Measurements from ENCODE around the gene TLR3.
"Not testable (repeated sequence)": the region's sequence is repeated elsewhere in the genome, so short reads cannot be mapped to it uniquely, and the experiment has no call there.

The TLR3 gene

DNA sequence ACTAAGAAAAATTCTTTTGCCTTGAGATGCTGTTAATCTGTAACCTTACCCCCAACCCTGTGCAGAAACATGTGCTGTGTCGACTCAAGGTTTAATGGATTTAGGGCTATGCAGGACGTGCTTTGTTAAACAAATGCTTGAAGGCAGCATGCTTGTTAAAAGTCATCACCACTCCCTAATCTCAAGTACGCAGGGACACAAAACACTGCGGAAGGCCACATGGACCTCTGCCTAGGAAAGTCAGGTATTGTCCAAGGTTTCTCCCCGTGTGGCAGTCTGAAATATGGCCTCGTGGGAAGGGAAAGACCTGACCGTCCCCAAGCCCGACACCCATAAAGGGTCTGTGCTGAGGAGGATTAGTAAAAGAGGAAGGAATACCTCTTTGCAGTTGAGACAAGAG lies 18.8 kb upstream of the TLR3 start:
- not testable (repeated sequence) for DNase-seq

DNA sequence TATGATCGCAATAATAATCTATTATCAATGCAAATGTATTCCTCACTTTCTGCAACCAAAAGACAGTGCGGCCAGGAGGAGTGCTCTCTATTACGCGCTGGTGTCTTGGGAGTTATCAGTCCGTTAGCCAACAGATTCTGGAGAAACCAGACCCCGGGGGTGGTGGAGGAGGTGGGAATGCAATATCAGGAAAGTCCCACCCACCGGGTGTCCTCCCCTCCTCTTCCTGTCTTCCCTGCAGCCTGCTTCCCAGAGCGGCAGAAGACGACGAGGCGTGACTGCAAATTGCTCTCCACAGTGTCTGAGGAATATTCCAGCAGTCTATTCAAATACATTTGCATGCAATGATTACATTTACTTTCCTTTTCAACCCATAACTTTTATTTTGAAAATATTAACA lies 17.9 kb upstream of the TLR3 start:
- no peak for DNase-seq

DNA sequence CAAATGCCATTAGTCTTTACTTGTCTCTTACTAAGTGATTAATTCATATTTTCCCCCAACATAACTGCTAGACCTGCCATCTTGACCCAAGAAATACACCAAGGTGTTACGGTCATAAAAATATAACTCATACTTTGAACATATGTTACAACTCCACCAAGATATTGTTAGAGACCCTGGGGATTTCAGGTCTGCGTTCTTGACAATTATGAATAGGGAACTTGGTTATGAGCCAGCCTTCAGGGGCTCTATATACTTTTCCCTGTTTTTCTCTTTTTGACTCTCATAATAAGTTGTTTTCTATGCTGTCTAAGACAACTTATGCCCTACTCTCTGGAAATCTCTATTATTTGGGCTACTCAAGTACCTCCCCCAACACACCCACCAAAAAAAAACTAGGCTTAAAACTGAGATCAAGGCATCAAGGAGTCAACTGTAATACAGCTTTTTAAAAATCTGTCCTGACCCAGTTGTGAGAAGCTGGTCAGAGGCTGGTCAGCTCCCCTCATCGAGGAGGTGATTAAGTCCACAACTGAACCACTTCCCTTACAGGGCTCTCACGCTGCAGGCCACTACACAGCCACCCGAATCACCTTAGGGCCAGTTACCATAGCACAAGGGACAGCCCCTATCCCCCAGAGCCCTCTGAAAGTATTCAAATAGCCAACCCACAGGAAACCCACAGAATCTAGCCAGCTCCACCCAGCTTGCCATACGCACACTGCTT lies 10.5 kb upstream of the TLR3 start:
- no peak for DNase-seq

DNA sequence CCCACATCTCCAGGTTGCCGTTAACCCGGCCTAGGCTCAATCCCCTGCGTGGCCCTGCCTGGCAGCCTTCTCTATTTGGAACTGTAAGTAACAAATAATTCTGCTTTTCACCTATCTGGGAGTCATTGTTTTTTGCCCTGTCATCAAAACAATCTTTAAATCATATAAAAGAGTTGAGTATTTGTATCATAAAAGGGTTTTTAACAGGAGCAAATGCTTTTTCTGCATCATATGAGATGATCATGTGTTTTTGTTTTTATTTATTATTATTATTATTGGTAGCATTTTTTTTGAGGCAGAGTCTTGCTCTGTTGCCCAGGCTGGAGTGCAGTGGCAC lies 10.0 kb upstream of the TLR3 start:
- no peak for DNase-seq

DNA sequence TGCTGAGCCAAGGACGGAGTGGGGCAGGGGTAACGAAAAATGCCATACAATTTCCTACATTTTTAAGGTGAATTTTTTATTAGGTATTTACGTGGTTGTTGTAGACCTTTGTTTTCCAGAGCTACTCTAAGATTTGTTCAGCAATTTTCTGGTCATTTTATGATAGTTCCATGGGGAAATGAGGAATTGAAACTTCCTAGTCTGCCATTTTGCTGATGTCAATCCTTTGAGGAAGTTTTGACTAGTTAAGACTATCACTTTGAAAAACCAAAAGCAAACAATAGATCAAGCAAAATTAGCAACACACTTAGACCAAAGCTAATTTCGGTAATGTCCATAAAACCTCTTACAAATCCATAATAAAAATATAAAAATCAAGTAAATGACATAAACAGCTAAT lies 7.0 kb upstream of the TLR3 start:
- no peak for DNase-seq

DNA sequence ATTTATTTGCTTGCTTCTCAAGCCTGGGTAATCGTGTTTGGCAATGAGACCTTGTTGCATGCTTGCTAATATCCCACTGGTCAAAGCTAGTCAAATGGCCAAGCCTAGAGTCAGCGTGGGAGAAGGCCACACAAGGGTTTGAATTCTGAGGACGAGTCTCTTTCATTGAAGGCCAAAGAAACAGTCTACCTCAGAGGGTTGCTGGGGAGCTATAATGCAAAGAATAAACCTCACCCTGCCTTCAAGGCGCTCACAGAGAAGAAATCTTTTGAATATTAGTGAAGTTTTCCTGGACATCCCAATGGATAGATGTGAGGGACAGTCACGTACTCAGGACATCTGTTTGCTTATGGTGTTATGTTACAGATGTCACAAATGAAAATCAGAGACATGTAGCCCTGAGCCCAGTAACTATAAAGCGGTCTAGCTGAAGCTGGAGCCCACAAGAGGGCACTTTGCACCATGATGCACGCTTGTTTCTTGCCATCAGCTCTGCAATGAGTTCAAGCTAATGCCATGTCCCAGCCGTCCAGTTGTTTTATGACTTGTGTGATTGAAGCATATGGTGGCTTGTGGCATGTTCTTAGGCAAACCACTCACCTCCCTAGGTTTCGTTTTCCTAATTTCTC lies 1.1 kb upstream of the TLR3 start:
- no peak for DNase-seq

DNA sequence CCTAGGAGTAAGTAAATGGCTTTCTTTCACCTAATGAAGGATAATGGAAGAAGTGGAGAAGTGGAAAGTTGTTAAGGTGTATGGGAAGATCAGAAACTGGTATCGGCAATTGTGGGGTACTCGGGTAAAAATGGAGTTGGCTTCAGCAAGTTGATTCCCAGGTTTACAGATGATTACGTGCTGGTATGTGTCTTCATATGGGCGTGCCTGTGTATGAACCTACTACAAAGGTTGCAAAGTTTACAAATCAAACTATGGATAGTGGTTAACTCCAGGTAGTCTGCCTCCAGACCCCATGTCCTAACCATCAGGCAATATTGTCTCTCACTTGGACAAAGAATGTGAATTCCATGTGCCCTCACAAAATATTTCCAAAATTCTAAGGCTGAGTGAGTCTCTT lies 773 bp downstream of the TLR3 start:
- DNase-seq: no peak

DNA sequence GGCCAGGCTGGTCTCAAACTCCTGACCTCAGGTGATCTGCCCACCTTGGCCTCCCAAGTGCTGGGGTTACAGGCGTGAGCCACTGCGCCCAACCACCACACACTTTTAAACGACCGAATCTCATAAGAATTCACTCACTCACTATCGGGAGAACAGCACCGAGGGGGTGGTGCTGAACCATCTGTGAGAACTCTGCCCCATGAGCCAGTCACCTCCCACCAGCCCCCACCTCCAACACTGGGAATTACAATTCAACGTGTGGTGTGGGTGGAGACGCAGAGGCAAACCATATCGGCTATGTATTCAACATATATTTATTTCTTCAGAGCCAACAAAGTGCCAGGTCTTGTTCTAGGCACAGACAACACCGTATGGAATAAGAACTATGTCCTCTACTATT lies 3.6 kb downstream of the TLR3 start:
- DNase-seq: no peak

DNA sequence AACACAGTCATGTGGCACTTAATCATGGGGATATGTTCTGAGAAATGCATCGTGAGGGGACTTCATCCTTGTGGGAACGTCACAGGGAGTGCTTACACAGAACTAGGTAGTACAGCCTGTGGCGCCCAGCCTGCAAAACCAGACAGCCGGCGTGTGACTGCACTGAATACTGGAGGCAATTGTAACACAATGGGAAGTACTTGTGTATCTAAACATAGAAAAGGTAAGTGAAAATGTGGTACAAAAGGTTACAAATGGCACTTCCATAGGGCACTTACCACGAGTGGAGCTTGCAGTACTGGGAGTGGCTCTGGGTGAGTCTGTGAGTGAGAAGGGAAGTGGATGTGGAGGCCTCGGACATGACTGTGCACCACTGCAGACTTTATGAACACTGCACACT lies 5.2 kb downstream of the TLR3 start:
- no peak for DNase-seq

DNA sequence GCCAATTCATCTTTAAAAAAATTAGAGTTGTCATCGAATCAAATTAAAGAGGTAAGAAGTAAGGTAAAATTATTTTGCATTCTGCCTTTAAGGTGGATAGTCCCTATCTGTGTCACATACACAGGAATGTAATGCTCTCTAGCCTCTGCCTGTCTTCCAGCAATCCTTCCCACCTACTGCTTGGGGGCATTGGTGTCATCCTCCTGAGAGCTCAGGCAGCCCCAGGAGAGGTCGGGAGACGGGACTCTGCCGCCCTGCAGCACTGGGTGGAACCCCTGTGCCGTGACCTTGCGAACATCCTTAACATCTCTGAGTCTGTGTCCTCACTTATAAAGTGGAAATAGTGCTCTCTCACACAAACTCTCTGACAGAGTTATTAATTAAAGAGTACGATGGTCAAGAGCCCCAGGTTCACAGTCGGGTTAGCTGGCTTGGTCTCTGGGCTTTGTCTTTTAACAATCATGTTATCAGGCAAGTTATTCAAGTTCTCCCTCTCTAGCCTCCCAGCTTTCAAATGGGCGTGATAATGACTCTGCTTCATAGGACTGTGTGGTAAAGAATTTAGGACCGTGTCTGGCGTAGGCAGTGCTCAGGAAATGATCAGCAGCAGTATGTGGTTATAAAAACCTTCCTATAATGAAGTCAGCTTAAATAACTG lies 10.2 kb downstream of the TLR3 start:
- no peak for DNase-seq

DNA sequence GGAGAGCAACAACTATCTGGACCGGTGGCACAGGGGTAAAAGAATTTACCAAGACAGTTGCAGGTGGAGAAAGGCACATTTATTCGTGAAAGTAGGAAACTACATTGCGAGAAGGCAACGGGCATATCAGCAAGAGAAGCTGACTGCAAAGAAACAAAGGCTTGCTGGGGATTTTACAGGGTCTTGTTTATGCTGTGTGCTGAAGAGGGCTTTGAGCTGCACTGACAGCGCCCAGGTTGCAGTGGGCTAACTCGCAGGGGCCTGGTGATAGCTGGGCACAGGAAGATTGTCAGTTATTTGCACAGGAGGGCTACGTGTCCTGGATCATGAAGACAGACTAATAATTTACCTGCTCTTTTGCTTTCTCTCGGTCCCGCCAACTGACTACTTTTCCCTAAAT lies 10.7 kb downstream of the TLR3 start:
- no peak for DNase-seq

DNA sequence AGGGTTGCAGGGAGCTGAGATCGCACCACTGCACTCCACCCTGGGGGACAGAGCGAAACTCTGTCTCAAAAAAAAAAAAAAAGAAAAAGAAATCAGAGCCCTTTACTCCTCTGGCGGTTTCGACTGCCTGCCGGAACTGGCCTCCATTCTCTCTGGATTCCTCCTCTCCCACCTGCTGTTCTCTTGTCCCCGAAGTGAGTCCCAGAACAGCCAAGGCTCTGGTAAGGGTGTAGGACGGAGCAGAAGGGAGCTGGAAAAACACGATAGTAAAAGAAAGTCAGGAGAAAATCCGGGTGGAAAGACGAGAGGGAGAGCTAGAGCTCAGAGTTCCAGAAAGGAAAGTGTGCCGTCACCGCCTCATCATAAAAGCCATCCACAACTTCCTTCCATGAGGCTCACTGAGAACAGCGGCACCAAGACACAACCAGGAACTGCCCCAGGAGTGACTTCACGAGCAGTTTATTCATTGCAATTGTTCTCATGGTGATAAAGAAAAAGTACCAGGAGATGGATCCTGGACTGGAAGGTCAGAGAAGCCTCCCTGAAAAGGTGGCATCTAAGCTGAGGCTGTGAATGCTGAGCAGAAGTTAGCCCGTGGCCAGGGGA lies 12.3 kb downstream of the TLR3 start:
- DNase-seq: no peak

DNA sequence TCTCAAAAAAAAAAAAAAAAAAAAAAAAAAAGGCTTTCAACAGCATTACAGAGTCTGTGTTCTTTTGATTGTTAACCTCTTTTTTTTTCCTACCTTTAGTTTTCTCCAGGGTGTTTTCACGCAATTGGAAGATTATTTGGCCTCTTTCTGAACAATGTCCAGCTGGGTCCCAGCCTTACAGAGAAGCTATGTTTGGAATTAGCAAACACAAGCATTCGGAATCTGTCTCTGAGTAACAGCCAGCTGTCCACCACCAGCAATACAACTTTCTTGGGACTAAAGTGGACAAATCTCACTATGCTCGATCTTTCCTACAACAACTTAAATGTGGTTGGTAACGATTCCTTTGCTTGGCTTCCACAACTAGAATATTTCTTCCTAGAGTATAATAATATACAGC lies 13.3 kb downstream of the TLR3 start:
- no peak for DNase-seq

DNA sequence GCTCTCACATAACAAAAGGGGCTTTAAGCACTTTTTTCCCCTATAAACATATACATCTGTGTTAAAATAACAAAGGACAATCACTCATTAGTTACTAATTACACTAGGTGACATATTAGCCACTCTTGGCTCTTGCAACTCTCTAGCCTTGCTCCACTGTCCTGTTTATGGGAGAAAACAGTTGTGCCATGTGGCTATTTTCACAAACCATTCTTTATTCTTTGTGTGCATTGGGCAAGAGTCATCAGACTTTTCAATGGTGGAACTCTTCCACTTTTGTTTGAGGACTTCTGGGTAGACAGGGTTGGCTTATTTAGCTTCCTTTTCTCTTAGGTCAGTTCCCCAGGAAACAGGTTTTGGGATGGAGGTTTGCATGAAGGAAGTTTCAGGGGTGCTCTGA lies 19.6 kb downstream of the TLR3 start:
- no peak for DNase-seq

DNA sequence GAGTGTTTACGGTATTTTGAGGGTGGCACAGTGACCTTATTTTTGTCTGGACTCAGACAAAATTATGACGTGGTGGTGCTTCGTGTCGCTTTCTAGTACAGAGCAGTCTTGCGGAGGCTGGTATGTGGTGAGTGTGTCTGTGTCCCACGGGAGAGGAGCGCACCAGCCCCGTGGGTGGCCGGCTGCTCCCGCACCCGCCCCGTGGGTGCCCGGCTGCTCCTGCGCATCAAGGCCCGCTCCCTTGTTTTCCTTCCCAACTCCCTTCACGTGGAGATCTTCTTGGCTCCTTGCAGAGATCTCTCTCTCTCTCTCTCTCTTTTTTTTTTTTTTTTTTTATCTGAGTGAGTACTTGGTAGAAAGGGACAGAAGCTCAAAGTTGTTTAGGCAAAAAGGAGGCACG lies 23.3 kb downstream of the TLR3 start:
- no peak for DNase-seq

DNA sequence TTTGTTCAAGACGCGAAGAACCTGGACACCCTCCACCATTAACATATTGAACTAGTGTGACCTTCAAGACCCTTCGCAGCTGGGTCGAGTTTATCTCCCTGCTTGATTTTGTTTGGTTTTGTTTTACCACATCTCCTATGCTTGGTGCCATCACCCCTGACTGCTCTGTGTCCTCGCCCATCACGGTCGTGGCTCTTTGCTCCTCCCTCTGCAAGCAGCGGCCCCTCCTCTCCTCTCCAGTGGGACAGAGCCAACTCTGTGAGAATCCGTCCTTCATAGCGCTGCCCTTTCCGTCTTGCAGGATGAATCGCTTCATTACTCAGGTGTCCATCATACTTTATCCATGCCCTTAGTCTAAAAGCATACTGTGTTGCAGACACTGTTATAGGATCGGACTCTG lies 26.4 kb downstream of the TLR3 start:
- DNase-seq: no peak

DNA sequence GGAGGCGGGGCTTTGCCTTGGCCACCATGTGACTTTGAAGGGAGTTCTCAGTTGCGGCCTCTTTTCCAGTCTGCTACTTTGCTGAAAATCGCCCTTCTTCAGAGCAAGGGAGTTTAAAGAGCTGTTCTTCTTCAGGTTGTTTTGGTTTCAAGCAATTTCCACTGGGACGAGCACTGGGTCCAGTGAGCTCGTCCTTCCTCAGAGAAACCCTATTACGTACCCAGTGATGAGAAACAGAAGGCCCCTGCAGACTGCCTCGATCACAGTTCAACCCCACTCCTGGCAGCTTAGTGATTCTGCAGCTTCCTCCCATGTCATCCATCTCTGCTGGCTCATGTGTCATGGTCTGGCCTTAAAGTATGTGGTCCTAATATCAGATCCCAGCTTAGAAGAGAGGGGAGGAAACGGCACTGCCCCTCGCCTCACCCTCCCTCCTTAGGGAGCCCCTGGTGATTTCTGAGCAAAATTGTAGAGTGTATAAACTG lies 27.8 kb downstream of the TLR3 start:
- DNase-seq: no peak

DNA sequence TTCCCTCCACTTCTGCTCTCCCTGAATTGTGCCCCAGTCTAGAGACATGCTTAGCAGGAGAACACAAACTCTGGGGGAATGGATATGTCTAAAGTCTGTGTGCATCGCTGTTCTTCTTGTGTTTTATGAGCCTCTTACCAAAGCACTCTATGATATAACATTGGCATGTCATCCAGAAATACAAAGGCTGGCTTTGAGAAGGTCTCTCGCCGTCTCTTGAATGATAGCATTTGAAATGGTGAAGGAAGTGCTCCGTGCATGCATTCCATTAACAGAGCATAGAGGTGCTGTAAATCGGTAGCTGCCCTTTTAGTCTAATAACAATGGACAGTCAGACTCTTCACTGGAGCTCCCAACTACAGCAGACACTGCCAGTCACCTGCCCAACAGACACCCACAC lies 28.4 kb downstream of the TLR3 start:
- no peak for DNase-seq

DNA sequence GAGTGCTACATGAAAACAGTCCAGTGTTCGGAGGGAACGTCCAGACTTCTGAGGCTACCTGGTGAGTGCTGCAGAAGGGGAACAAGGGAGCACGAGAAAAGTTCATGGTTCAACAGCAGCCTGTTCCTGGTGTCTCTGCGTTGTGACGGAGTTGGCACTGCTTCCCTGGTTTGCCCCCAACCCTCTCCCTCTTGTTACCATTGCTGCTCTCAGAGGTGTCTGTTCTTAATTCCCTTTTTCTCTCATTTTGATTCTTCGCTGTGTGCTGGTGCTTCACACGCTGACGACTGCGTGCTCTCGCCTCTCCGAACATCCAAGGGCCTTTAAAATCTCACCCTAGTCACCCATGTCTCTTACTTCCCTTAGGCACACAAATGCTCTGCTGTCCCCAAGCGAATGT lies 34.0 kb downstream of the TLR3 start:
- DNase-seq: no peak

DNA sequence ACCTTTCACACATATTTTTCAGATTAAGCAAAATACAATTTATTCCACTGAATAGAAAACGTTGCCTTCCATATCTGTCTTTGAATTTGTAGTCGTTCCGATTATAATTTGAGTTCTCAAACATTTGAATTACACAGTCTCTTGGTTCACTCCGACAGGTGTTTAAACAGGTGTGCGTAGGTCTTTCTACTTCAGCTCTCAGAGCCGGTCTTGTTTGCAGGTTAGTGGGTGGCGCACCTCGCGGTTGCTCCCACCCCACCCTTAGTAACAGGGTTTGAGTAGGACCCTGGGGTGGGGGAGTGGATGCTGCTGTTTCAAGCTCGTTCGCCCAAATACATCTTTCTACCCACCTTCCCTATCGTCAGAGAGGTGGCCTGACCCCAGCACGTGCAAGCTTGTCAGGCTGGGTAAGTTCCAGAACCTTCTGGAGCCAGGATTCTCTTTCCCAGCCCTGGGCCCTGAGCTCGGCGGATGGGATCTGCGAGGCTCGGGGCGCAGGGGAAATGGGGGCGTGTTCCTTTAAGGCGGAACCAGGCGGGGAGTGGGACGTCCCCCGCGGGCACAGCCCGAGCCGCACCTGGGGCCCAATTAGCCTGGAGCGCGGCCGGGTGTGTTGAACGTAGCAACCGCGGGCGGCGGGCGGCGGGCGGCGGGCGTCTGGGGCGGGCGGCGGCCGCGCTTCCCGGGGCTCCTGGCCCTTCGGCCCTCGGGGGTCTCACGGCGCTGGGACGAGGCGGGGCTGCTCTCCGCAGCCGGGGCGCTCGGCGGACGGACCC lies 35.3 kb downstream of the TLR3 start, which contains the start of gene FAM149A:
TSS of gene FAM149A (plus strand) at position 591 of the 776 bp plus-strand sequence.
- no peak for DNase-seq

DNA sequence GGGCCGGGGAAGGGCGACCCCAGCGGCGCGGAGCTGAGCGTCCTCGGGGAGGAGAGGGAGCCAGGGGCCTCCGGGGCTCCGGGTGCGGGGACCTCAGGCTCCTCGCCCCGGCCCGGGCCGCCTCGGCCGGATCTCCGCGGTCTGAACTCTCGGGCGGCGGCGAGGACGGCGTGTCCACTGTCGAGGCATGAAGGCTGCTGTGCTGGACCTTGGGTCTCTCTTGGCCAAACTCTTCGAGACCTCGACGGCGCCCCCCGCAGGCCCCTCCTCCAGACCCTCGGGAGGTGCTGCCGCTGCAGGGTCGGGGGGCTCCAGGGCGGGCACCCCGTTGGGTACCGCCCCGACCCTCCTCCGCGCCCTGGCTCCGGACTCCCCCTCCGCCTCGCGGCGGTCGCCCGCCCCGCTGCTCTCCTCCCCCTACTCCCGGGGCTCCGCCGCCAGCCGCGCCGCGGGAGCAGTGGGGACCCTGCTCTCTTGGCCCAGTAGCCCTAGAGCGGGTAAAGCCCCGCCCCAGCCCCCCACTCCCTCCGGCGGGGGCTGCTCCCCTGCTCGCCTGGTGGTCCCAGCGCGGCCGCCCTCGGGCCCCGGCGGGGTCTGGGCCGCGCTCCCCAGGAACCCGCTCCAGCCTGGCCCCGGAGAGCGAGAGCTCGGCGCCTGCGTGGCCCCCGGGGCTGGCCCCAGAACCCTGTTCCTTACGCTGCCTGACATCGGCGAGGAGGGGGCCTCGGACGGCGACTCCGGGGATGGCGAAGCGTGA lies 36.1 kb downstream of the TLR3 start:
- no peak for DNase-seq

DNA sequence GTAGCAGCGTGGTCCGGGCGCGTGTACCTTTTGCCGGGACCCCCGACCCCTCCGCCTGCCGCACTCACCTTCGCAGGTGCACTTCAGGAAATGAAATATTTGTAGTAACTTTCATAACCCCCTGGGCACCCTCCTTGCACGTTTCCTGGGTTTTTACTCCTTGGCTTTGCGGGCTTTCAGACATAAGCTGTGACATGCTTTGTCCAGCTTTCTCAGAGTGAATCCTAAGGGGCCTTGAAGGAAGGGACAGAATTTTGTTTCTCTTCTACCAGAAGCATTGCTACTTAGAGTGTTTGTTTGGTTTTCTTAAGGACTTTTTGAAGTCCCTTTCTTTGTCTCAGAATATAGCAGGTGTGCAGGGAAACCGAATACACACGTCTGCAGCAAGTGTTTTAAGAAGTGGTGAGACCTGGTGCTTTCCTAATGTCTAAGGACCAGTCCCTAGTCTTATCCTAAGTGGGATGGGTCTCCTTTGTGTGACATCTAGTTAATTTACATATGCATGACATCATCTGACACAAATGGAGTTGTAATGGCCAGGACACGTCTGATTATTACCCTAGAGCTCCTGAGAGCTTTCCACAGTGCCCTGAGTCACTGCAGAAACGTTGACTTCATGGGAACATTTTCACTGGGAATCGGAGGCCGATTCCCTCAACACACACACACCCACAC lies 36.8 kb downstream of the TLR3 start:
- no peak for DNase-seq
